LHCN-M2 (cell line): ENCODE data around the gene TSR3. TPM values are rescaled to one million over a fixed set of nuclear protein-coding genes. Genes with fewer than 3 reads are reported as not detected.

Experiments used
- DNase-seq: peaks from one replicate; pipeline ENCODE4 v3.0.0-alpha.2; 2012; ENCODE audit warnings: low read depth
- total RNA-seq: library from RNA; depleted of rRNA; stranded (reverse); fragments of >200 nt; gene quantifications from 2 replicates; pipeline ENCODE4 v1.2.3, GENCODE V29; 2014; rRNA removed

The TSR3 gene
- total RNA-seq, 1 experiment from 2014 or later: 114 TPM

- peak; percentile 30 for DNase-seq
These were observed 41.5 kb downstream of the TSR3 start for GRCh38 chr16:1309888-1310831.

GRCh38 chr16:1308977-1309885 lies 42.4 kb downstream of the TSR3 start, which contains the start of gene UBE2I:
Gene UBE2I, plus strand, starts transcription at chr16:1309636. Its CDS starts 4,395 bp downstream, at chr16:1314031.
- DNase-seq: peak; percentile 97

GRCh38 chr16:1308036-1308976 lies 43.4 kb downstream of the TSR3 start:
- peak; percentile 51 for DNase-seq

GRCh38 chr16:1306334-1306733 lies 45.3 kb downstream of the TSR3 start:
- no peak for DNase-seq

DNA sequence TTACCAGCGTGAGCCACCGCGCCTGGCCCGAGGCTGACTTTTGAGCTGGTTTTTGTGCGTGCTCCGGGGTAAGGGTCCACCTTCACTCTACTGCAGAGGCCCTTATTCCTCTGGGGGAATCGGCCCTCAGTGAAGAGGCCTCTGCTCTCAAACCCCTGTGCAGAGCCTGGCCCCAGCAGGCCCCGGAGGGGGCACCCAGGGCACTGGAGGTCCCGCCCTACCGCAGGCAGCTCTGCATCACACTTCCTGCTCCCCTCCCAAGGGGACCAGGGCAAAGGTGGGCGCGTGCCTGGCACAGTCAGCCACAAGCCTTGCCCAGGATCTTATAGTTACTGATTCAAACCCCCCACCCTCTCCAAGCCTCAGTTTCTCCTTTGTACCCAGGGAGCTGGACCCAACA lies 45.9 kb downstream of the TSR3 start:
- no peak for DNase-seq

DNA sequence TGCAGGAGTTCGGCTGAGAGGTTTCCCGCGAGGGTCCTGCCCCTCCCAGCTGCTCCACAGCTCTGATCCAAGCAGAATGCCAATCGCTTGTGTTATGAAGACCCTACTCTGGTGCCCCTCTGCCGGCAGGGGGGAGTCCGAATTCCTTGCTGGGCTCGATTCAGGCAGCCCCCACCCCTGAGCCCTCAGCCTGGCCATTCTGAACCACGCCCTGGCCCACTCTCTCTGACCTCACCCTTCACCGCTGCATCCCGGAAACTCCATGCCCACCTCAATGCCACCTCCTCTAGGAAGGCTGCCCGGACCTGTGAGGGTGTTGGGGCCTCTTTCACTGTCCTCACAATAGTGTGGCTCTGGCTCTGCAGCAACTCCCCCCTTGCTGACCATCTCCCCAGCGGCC lies 50.1 kb downstream of the TSR3 start:
- no peak for DNase-seq

GRCh38 chr16:1300664-1301476 lies 50.8 kb downstream of the TSR3 start:
- peak; percentile 41 for DNase-seq

GRCh38 chr16:1299868-1300203 lies 51.8 kb downstream of the TSR3 start:
- no peak for DNase-seq

Other genes with a start within 250 kb of the TSR3 start
- not detected in 2 replicates for gene CACNA1H, start 198.8 kb downstream of the TSR3 start, total RNA-seq
- not detected in 2 replicates for gene TPSG1, start 126.6 kb downstream of the TSR3 start, total RNA-seq
- not detected in 2 replicates for gene TPSB2, start 121.7 kb downstream of the TSR3 start, total RNA-seq
- gene TPSAB1, start 111.2 kb downstream of the TSR3 start, total RNA-seq: not detected in 2 replicates
- not detected in 2 replicates for gene TPSD1, start 95.8 kb downstream of the TSR3 start, total RNA-seq
- gene UBE2I, start 42.2 kb downstream of the TSR3 start, total RNA-seq: 49.2 and 78.2 TPM in 2 replicates
- gene BAIAP3, start 18.2 kb downstream of the TSR3 start, total RNA-seq: 0.46 and 0.51 TPM in 2 replicates
- gene GNPTG, start 53 bp upstream of the TSR3 start, total RNA-seq: 46.4 and 54.4 TPM in 2 replicates
- gene UNKL, start 62.8 kb upstream of the TSR3 start, total RNA-seq: 14.6 and 23.7 TPM in 2 replicates
- gene UQCC4, start 68.9 kb upstream of the TSR3 start, total RNA-seq: 13.2 and 17.2 TPM in 2 replicates
- gene PERCC1, start 79.2 kb upstream of the TSR3 start, total RNA-seq: not detected in 2 replicates
- gene CCDC154, start 92.7 kb upstream of the TSR3 start, total RNA-seq: 0.06 TPM in 2 replicates
- 42.8 and 55.6 TPM in 2 replicates for gene CLCN7, start 123.2 kb upstream of the TSR3 start, total RNA-seq
- not detected in 2 replicates for gene PTX4, start 137.1 kb upstream of the TSR3 start, total RNA-seq
- gene TELO2, start 141.5 kb upstream of the TSR3 start, total RNA-seq: 30.3 and 32.9 TPM in 2 replicates
- not detected in 2 replicates for gene TMEM204, start 181.8 kb upstream of the TSR3 start, total RNA-seq